ENCODE measurements around the gene PDLIM4.

PDLIM4 gene

DNA sequence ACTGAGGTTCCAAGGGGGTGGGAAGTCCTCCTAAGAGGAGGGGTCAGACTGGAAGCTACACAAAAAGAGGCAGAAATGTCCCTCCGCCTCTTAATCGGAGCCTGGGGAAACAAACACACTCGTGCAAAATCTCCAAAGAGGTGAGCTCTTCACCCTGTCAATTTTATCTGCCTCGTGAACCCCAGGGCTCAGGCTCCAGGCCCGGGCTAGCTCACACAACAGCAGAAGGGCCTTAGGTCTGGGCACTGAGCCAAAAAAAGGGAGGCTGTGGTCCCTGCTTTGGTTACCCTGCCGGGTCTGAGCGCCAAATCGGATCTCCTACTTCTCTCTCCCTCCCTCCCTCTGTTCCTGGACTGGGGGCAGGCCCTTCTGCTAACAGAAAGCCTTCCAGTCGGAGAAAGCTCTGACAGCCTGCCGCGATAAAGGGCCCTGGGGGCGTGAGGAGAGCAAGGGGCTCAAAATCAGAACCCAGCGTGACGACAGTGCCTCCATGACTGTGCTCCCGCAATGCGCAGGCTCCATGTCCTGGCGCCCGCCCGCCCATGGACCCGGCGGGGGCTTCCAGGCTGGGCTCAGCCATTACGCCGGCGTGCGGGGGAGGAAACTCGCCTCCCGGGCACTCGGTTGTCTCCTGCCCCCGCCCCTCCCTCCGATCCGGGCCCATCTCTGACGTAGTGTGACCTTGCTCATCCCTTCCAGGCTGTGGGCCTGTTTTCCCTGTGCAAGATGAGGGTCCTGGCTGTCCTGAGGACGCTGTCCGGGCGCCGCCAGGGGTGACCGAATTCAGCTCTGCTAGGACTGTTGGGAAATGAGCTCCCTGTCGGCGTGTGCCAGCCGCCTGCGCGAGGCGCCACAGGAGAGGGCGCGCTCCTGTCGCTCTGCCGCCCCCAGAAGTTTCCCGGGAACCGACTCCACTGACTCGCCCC is 35.8 kb downstream of the PDLIM4 start:
- DNase-seq = peak; percentile 92

GRCh38 chr5:132293992-132294727 is 36.7 kb downstream of the PDLIM4 start, which contains the start of gene SLC22A4:
SLC22A4 (plus strand) TSS chr5:132294394; CDS start chr5:132294617, 223 bp downstream.
- peak; percentile 74 for DNase-seq

- no peak for DNase-seq
Observed at GRCh38 chr5:132294728-132295504, 37.4 kb downstream of the PDLIM4 start.

DNA sequence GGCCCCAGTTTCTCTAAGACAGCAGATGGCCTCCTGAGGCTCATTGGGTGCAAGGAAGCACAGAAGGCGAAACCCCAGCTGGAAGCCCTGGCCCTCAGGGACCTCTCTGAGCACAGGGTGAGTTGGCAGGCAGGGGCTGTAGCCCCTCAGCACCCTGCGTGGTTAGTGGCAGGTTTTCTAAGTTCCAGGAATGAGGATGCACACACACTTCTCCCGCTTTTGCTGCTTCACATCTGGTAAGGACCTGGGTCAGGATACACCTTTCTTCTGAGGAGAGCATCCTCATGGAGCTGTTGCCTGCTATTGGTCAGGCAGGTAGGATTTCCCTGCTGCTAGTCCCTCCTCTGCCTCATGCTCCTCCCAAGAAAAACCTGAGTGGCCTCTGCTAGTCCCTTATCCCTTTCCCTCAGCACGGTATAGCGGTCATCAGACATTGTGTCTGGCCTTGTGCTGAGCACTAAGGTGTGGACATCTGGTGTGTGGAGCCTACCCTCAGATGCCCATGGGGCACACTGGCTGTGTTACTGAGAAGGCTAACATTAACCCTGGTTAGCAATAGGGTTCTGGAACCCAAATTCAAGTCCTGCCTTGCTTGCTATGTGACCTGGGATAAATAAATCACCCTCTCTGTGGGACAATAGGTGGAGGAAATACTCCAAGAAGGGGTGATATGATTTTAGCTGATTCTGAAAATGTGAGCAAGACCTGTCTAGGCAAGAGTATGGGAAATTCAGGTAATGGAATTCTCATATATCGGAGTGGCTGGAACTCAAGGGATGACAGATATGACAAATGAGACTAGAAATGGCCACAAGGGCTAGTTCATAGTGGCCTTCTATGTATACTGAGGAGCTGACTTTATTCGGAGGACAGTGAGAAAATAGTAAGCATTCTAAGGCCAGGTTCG is 38.3 kb downstream of the PDLIM4 start:
- no peak for DNase-seq

GRCh38 chr5:132296412-132297016 is 39.0 kb downstream of the PDLIM4 start:
- no peak for DNase-seq

GRCh38 chr5:132297211-132297940 is 39.9 kb downstream of the PDLIM4 start:
- DNase-seq = no peak

DNA sequence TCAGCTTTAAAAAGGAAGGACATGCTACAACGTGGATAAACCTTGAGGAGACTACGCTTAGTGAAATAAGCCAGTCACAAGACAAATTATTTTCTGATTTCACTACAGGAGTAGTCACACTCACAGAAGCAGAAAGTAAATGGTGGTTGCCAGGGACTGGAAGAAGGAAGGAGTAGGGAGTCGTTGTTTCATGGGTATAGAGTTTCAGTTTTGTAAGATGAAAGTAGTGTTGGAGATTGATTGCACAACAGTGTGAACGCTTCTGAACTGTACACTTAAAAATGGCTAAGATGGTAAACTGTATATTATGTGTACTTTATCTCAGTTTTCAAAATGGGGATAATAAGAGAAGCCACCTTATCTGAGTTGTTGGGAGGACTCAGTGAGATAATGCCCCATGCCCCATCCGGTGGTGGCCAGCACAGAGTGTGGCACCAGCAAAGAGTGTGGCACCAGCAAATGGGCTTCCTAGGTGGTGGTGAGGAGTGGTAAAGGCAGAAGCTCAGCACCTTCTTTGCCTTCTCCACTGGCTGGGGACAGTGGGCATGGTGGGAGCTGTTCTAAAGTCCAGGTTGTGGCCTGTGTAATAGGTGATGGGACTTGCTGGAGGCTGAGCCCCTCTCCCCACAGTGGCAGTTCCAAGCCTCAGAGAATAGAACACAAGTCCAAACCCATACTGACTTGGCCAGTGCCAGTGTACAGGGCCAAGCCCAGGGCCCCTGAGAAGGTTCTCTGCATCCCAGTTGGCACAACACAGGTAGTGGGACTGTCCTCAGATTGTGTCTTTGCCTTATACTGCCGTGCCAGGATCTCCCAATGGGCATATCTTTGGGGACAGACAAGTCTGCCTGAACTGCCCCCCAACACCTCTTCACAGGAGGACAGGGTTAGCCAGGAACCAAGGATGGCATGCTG is 41.1 kb downstream of the PDLIM4 start:
- DNase-seq = no peak

DNA sequence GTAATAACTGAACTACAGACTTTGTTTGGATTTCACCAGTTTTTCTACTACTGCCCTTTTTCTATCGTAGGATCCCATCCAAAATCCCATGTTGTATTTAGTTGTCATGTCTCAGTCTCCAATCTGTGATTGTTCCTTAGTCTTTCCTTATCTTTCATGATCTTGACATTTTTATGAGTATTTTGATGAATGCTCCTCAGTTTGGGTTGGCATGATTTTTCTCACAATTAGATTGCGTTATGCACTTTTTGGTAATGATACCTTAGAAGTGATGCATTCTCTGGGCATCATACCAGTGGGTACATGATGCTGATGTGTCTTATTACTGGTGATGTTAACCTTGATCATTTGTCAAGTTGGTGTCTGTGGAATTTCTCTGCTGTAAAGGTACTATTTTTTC is 42.4 kb downstream of the PDLIM4 start:
- no peak for DNase-seq

- DNase-seq = no peak
Observed at GRCh38 chr5:132300577-132301343, 43.3 kb downstream of the PDLIM4 start.

DNA sequence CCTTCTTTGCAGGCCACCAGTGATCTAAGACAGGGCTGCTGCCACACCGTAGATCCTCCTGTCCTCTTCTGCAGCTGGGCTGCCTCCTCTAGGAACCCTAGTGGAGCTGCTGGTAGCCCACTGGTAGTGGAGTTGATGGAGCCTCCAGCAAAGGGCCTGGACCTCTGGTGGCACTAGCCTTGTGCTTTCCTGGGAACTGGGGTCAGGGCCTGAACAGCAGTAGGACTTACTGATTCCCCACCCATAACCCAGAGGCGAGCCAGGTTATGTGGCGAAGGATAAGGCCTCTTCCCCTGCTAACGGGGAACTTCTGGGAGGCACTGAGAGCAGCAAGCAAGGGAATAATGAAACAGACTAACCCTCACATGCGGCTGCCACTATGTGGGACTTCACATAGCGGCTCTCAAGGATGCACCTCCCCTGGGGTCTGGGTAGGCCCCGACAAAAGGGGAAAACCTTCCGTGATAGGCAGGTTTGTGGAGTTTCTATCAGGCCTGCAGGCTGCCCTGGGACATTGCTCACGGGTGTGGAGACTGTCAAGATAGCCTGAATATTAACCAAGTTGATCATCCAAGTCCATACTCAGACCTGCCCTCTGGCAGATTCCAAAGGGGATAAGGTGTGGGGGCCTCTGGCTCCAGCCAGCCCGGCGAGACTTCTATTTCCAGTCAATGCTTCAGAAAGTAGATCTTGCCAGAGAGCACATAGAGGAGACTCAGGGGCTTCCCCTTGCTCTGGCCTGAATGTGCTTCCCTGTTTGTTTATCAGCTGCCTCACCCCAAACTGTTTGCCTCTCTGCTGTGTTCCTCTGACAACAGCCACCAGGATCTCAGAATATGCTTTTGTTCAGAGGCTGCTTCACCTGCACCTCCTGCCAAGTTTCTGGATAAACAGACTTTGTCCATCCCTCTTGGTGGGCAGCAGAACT is 44.1 kb downstream of the PDLIM4 start:
- no peak for DNase-seq

DNA sequence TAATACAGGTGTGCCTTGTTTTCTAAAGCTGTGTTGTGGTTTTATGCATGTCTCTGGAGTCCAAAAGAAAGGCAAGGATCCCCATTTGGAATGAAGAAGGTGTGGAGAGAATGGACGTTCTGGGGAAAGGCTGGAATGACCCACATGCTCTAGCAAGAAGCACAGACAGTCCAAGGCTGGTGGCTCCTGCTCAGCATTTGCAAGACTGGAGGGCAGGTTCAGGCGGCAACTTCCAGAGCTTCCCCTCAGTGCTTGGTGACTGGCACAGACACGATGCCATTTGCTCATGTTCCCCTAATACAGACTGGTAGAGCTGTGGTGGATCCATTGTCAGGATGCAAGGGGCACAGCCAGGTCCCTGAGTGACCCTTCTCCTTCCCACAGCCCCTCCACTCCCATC is 44.9 kb downstream of the PDLIM4 start:
- DNase-seq = no peak

DNA sequence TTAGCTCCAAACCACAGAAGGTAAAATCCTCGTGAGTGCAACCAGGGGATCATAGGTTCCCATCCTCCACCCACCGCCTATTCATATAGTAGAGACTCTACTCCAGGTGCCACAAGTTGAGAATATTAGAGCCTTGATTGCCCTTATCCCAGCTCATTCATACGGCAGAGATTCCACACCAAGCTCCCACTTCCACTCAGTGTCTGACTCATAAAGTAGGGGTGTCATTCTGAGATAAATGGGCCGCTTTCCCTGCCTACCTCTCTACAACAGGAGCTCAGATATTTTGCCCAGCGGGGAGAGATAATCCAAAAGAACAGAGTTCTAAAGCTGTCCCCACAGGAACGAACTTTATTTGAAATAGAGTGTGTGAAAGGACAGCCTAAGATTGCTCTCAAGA is 46.1 kb downstream of the PDLIM4 start:
- DNase-seq = no peak

- no peak for DNase-seq
Observed at GRCh38 chr5:132305420-132305819, 47.9 kb downstream of the PDLIM4 start.

GRCh38 chr5:132308701-132309100 is 51.2 kb downstream of the PDLIM4 start:
- DNase-seq = no peak

- no peak for DNase-seq
Observed at GRCh38 chr5:132309679-132310078, 52.2 kb downstream of the PDLIM4 start.

GRCh38 chr5:132310141-132310834 is 52.8 kb downstream of the PDLIM4 start:
- DNase-seq = no peak

- DNase-seq = no peak
Observed at GRCh38 chr5:132313366-132313765, 55.9 kb downstream of the PDLIM4 start.

Data from NCI-H748 treated with DMSO at 0.1 percent for 48 hours (cell line).